Measurements from ENCODE around the gene IL12RB2.

IL12RB2 gene

GRCh38 chr1:67429528-67430357, 122.1 kb downstream of the IL12RB2 start:
- in situ Hi-C loops (cut with MboI; ENCODE audit: low sequenced_read_pairs): no loop called here
- Histone ChIP-seq H3K9me3 (no peaks in the 10 kb centered on the region), H3K4me3 (peak overlapping the region; percentile 86), H3K36me3 (replicated peaks) (peaks cover 51% of the 10 kb centered on the region), H3K27me3 (ENCODE audit: low read depth) (no peaks in the 10 kb centered on the region), H3K4me1 (peaks cover 38% of the 10 kb centered on the region)
- peak in 1 of 2 experiments; percentile 27 for DNase-seq (ENCODE audit: low spot score in 2 of 2)

- Histone ChIP-seq H3K9me3 (no peaks in the 10 kb centered on the region), H3K36me3 (replicated peaks) (peaks cover 43% of the 10 kb centered on the region), H3K4me1 (peaks cover 36% of the 10 kb centered on the region), H3K27me3 (ENCODE audit: low read depth) (no peaks in the 10 kb centered on the region), H3K4me3 (peak within 1 kb of the TSS; percentile 86)
- DNase-seq (ENCODE audit: low spot score in 2 of 2): peak; percentile 96 to 98
- in situ Hi-C loops (cut with MboI; ENCODE audit: low sequenced_read_pairs): no loop called here
Observed at GRCh38 chr1:67430358-67431155, 122.9 kb downstream of the IL12RB2 start, which contains the start of gene SERBP1. Gene SERBP1 (minus strand): TSS chr1:67430402. CDS start chr1:67430300, 102 bp downstream.

DNA sequence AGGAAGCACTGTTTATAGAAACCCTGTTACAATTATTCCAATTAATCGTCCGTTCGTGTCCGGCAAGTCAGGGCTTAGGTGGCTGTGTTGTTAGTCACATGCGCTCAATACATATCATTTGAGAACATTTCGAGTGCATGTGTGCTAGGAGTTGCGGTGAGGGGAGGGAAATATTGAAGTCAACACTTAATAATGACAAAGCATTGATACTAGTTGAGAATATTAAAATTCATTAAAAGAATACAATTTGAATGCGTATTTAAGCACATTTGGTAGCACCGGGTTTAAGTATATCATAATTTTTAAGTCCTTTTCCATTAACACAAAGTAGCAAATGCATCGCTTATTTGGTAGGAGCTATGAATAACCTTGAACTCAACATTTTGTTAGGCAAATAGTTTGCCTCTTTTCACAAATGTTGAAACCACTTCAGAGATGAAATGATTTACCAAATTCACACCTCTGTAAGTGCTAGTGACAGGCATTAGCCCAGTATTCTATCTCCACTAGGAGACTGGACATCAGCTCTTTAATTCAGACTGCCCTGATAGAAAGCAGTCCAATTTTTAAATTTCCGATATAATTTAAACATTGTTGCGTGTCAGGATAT, 123.6 kb downstream of the IL12RB2 start:
- no peaks in the 10 kb centered on the region for H3K27me3 ChIP-seq (ENCODE audit: low read depth)
- peaks cover 33% of the 10 kb centered on the region for H3K4me1 ChIP-seq
- peak overlapping the region; percentile 86 for H3K4me3 ChIP-seq
- DNase-seq (ENCODE audit: low spot score in 2 of 2): no peak
- no peaks in the 10 kb centered on the region for H3K9me3 ChIP-seq
- in situ Hi-C loops (cut with MboI; ENCODE audit: low sequenced_read_pairs): no loop called here
- peaks cover 36% of the 10 kb centered on the region for H3K36me3 ChIP-seq (replicated peaks)

- Histone ChIP-seq H3K4me1 (peaks cover 26% of the 10 kb centered on the region), H3K27me3 (ENCODE audit: low read depth) (no peaks in the 10 kb centered on the region), H3K4me3 (peak overlapping the region; percentile 86), H3K36me3 (replicated peaks) (peaks cover 29% of the 10 kb centered on the region), H3K9me3 (no peaks in the 10 kb centered on the region)
- in situ Hi-C loops (cut with MboI; ENCODE audit: low sequenced_read_pairs): no loop called here
- peak; percentile 52 to 56 for DNase-seq (ENCODE audit: low spot score in 2 of 2)
Observed at GRCh38 chr1:67431869-67432578, 124.4 kb downstream of the IL12RB2 start.

GRCh38 chr1:67432745-67433144, 125.1 kb downstream of the IL12RB2 start:
- no peak for DNase-seq (ENCODE audit: low spot score in 2 of 2)
- in situ Hi-C loops (cut with MboI; ENCODE audit: low sequenced_read_pairs): no loop called here
- Histone ChIP-seq H3K4me1 (peaks cover 26% of the 10 kb centered on the region), H3K36me3 (replicated peaks) (peaks cover 22% of the 10 kb centered on the region), H3K9me3 (no peaks in the 10 kb centered on the region), H3K4me3 (no peak overlapping the region), H3K27me3 (ENCODE audit: low read depth) (no peaks in the 10 kb centered on the region)

DNA sequence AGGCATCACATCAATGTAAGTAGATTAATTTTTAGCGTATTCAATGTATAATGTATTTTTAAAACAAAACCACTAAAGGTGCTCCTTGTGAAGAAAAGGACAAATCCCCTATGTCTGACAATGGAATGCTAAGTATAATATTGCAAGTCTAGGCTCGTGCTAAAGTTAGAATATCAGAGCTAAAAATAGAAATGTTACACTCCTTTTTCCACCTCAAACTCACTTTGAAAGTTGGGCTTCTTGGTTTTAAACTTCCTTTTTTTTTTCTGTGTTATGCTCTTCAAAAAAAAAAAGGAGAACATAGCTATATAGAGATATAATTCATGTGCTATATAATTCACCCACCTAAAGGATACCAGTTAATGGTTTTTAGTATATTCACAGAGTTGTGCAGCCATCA, 126.2 kb downstream of the IL12RB2 start:
- Histone ChIP-seq H3K4me3 (no peak overlapping the region), H3K36me3 (replicated peaks) (peaks cover 11% of the 10 kb centered on the region), H3K27me3 (ENCODE audit: low read depth) (no peaks in the 10 kb centered on the region), H3K4me1 (peaks cover 26% of the 10 kb centered on the region), H3K9me3 (no peaks in the 10 kb centered on the region)
- no peak for DNase-seq (ENCODE audit: low spot score in 2 of 2)
- in situ Hi-C loops (cut with MboI; ENCODE audit: low sequenced_read_pairs): no loop called here

GRCh38 chr1:67434491-67434890, 126.8 kb downstream of the IL12RB2 start:
- H3K36me3 ChIP-seq (replicated peaks): peaks cover 5% of the 10 kb centered on the region
- in situ Hi-C loops (cut with MboI; ENCODE audit: low sequenced_read_pairs): no loop called here
- no peaks in the 10 kb centered on the region for H3K9me3 ChIP-seq
- H3K27me3 ChIP-seq (ENCODE audit: low read depth): no peaks in the 10 kb centered on the region
- peaks cover 26% of the 10 kb centered on the region for H3K4me1 ChIP-seq
- no peak for DNase-seq (ENCODE audit: low spot score in 2 of 2)
- H3K4me3 ChIP-seq: no peak overlapping the region

DNA sequence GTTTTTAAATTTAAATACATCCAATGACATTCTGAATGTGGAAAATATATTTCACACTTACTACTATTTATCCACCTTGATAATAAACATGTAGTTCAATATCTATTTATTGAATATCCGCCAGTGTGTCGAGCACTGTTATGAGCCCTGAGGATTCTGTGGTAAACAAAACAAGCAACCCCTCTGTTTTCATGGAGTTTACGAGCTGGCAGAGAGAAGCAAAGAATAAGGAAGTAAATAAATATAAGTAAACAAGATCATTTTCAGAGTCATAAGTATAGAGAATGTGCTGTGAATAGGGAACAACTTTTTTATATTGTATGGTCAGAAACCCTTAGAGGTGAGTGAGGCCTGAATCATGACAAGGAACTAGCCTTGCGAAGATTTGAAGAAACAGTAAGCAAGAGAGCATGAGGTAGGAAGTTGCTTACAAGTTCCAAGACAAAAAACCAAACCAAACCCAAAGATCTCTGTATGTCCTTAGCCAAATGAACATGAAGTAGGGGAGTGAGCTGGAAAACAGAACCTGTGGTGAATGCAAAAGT, 128.9 kb downstream of the IL12RB2 start:
- Histone ChIP-seq H3K4me1 (peaks cover 35% of the 10 kb centered on the region), H3K9me3 (no peaks in the 10 kb centered on the region), H3K27me3 (ENCODE audit: low read depth) (no peaks in the 10 kb centered on the region), H3K36me3 (replicated peaks) (no peaks in the 10 kb centered on the region), H3K4me3 (no peak overlapping the region)
- DNase-seq (ENCODE audit: low spot score in 2 of 2): no peak
- in situ Hi-C loops (cut with MboI; ENCODE audit: low sequenced_read_pairs): no loop called here

DNA sequence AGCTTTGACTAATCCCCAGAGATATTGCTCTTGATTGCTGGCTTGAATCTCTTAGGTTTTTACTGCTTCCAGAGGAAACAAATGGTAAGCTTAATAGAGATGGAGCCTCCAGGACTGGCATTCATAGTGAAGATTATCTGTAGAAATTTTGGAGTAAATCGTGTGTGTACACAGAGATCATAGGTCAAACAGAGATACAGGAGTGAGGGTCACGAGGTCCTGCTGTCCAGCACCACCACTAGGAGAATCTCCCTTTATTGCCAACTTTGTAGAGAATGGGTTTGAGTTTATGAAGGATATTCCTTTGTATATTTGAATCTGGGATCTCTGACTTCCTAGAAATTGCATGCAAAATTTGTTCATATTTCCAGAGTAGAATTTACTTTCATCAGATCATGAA, 130.3 kb downstream of the IL12RB2 start:
- in situ Hi-C loops (cut with MboI; ENCODE audit: low sequenced_read_pairs): no loop called here
- H3K4me1 ChIP-seq: peaks cover 27% of the 10 kb centered on the region
- no peaks in the 10 kb centered on the region for H3K9me3 ChIP-seq
- H3K27me3 ChIP-seq (ENCODE audit: low read depth): no peaks in the 10 kb centered on the region
- no peak for DNase-seq (ENCODE audit: low spot score in 2 of 2)
- no peaks in the 10 kb centered on the region for H3K36me3 ChIP-seq (replicated peaks)
- no peak overlapping the region for H3K4me3 ChIP-seq

DNA sequence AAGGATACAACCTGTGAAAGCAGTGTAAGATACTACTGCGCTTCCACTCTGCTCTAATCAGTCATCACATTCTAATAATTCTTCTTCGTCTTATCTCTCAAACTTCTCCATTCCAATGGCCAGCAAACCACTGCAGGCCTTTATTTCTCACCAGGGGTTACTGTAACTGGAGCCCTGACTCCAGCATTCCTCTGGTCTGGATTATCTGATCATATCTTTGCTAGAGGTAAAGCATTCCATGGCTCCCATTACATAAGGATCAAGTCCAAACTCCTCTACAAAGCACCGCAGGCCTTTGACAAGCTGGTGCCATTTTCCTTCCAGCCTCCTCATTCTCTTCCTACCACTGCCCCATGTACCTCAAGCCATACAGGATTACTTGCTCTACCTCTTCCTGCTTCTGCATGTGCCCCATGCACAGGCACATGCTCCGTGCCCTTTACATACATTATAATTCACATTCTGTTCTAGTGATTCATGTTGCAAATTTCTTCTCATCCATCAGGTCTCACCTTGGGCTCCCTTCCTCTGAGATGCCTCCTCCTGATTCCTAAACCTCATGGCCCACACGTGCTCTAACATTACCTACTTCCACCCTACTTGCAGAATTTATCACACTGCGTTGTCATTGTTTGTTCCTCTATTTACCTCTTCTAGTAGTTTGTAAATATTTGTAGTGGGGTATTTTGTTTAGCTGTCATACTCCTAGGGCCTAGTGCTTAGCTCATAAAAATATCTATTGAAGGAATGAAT, 131.8 kb downstream of the IL12RB2 start:
- H3K36me3 ChIP-seq (replicated peaks): no peaks in the 10 kb centered on the region
- H3K27me3 ChIP-seq (ENCODE audit: low read depth): no peaks in the 10 kb centered on the region
- DNase-seq (ENCODE audit: low spot score in 2 of 2): no peak

DNA sequence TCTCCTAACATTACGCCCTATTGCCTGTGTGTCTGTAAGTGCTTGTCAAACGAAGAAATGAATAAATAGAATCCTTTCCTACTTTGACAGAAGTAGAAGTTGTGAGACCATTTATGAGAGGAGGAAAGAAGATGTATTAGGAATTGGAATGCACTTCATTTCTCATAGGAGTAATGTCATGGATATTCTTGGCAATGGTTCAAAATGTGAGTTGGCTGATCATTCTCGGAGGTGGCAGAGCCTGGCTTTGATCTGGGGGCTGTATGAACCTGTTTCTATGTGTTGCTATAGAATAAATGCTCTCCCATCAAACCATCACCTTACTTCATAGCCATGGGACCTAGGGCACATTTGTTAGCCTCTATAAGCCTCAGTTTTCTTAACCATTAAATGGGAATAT, 132.7 kb downstream of the IL12RB2 start:
- Histone ChIP-seq H3K36me3 (replicated peaks) (no peaks in the 10 kb centered on the region), H3K27me3 (ENCODE audit: low read depth) (no peaks in the 10 kb centered on the region), H3K4me1 (peaks cover 16% of the 10 kb centered on the region), H3K9me3 (no peaks in the 10 kb centered on the region), H3K4me3 (no peak overlapping the region)
- in situ Hi-C loops (cut with MboI; ENCODE audit: low sequenced_read_pairs): no loop called here
- DNase-seq (ENCODE audit: low spot score in 2 of 2): no peak

More for the DNA sequence above, 131.8 kb downstream of the IL12RB2 start:
- Histone ChIP-seq H3K4me3 (no peak overlapping the region), H3K9me3 (no peaks in the 10 kb centered on the region), H3K4me1 (peaks cover 21% of the 10 kb centered on the region)
- in situ Hi-C loops (cut with MboI; ENCODE audit: low sequenced_read_pairs): no loop called here

- in situ Hi-C loops (cut with MboI; ENCODE audit: low sequenced_read_pairs): no loop called here
- Histone ChIP-seq H3K4me1 (peaks cover 16% of the 10 kb centered on the region), H3K27me3 (ENCODE audit: low read depth) (no peaks in the 10 kb centered on the region), H3K36me3 (replicated peaks) (no peaks in the 10 kb centered on the region), H3K4me3 (no peak overlapping the region), H3K9me3 (no peaks in the 10 kb centered on the region)
- peak; percentile 54 to 81 for DNase-seq (ENCODE audit: low spot score in 2 of 2)
Observed at GRCh38 chr1:67441183-67441582, 133.5 kb downstream of the IL12RB2 start.

Measured in HAP-1 (cell line).